GM19324 (cell line): ENCODE data around the gene BPTF.
"Not testable (repeated sequence)": the region's sequence is repeated elsewhere in the genome, so short reads cannot be mapped to it uniquely, and the experiment has no call there.

Experiments
- ATAC-seq: cut with Tn5 transposase; IDR thresholded peaks from one replicate; pipeline ENCODE4 v1.9.1; 2021; ENCODE audit warnings: mild to moderate bottlenecking, moderate library complexity; ENCODE audit not compliant: unreplicated experiment, low FRiP score

The BPTF gene, protein sequence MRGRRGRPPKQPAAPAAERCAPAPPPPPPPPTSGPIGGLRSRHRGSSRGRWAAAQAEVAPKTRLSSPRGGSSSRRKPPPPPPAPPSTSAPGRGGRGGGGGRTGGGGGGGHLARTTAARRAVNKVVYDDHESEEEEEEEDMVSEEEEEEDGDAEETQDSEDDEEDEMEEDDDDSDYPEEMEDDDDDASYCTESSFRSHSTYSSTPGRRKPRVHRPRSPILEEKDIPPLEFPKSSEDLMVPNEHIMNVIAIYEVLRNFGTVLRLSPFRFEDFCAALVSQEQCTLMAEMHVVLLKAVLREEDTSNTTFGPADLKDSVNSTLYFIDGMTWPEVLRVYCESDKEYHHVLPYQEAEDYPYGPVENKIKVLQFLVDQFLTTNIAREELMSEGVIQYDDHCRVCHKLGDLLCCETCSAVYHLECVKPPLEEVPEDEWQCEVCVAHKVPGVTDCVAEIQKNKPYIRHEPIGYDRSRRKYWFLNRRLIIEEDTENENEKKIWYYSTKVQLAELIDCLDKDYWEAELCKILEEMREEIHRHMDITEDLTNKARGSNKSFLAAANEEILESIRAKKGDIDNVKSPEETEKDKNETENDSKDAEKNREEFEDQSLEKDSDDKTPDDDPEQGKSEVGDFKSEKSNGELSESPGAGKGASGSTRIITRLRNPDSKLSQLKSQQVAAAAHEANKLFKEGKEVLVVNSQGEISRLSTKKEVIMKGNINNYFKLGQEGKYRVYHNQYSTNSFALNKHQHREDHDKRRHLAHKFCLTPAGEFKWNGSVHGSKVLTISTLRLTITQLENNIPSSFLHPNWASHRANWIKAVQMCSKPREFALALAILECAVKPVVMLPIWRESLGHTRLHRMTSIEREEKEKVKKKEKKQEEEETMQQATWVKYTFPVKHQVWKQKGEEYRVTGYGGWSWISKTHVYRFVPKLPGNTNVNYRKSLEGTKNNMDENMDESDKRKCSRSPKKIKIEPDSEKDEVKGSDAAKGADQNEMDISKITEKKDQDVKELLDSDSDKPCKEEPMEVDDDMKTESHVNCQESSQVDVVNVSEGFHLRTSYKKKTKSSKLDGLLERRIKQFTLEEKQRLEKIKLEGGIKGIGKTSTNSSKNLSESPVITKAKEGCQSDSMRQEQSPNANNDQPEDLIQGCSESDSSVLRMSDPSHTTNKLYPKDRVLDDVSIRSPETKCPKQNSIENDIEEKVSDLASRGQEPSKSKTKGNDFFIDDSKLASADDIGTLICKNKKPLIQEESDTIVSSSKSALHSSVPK (N-terminal part only)

DNA sequence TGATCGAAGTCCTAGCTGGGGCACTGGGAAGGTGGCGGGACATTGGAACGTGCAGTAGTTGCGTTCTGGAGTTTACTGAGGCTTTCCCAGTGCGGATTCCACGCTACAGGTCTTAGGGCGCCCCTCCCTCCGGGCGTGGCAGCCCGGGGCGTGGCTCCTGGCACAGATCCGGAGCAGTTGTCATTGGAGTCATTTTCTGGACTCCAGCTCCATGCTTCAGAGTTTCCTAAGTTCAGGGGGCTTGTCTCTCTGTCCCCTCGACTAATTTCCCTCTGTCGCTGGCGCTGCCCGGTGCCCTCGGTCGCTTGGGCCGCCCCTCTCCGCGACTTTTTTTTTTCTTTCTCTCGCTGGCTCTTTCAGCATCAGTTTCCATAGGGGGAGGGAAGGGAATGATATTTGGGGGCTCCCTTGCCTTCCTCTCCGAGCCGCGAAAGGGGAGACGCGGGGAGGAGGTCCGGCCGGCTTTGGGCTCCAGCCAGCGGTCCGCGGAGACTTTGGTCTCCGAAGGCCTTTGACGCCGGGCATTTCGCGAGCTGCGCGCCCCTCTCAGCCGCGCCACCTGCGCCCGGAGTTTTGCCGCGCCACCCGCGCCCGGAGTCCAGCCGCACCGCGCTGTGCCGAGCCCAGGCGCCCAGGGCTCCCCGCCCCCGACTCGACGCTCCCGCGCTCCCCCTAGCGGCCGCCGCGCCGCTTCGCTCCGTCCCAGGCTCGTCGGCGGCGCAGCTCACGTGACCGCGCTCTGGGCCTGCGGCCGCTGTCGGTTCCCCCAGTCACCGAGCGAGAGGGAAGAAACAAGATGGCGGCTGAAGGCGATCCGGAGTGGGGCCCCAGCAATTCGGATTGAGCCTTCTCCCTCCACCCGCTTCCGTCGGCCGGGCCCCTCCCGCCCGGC is at the start of gene BPTF:
Gene BPTF (plus strand): TSS at position 769 of the 892 bp plus-strand sequence. CDS start 222 bp downstream, outside the sequence.
- ATAC-seq = peak; percentile 94

DNA sequence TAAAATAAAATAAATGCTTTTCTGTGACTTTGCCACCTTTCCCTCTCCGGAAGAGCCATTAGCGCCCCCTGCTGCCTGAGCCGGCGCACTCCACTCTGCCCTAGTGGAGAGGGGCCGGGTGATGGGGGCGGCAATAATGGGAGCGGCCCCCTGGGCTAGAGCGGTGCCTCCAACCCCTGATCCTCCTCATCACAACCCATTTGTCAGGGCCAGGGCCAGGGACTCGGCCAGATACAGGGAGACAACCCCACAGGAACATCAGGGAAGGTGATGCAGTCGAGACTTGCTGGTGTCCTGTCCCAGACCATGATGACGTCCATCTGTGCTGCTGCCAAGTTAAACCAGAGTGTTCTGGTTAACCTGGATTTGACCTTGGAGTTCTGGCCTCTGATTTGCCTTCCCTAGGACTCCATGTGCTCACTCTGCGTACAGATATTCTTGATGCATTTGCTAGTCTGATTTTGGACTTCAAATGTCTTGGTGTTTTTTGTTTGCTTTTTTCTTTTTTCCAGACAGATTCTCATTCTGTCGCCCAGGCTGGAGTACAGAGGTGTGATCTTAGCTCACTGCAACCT is 46.1 kb upstream of the BPTF start:
- ATAC-seq = no peak

DNA sequence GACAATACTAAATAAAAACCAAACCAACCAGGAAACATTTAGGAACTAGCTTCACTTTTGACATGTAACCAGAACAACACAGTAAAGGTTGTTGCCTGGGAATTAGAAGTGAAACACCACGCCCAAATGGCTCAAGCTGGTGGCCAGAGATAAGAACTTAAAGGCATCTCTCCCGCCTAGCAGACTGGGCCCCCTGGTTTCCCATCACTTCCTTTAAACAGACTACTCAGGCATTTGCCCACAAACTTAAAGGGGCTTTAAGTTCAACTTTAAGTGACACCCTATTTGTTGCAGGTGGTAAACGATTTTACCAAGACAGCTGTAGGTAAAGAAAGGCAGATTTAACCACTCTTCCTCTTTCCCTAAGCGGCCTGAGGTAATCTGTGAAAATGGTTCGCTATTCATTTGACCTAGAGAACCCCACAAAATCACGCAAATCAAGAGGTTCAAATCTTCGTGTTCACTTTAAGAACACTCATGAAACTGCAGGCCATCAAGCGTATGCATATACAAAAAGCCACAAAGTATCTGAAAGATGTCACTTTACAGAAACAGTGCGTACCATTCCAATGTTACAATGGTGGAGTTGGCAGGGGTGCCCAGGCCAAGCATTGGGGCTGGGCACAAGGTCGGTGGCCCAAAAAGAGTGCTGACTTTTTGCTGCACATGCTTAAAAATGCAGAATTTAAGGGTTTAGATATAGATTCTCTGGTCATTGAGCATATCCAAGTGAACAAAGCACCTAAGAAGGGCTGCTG is 40.8 kb upstream of the BPTF start:
- ATAC-seq = no peak

DNA sequence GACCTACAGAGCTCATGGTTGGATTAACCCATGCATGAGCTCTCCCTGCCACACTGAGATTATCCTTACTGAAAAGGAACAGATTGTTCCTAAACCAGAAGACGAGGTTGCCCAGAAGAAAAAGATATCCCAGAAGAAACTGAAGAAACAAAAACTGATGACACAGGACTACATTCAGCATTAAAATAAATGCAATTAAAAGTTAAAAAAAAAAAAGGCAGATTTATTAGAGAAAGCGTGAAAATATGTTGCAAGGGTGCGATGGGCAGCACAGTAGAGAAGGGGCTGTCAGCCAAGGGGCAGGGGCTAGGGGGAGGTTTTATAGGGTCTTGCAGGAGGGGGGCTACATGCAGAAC is 40.2 kb upstream of the BPTF start:
- no peak for ATAC-seq

DNA sequence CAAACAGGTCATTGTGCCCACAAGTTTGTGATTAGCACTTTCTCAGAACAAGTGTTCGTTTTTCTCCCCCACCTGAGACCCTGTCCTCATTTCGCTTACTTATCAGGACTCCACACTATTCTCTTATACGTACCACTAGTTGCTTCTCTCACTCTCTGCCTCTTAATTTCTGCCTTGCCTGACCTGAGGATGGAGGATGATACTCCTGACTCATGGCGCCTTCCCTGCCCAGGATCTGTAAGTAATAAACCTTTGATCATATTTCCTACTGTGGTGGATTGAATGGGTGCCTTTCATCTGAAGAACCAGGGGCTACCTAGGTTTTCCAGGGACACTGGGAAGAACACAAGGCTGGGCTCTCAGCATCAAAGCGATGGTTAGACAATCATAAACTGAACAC is 39.8 kb upstream of the BPTF start:
- ATAC-seq = no peak

DNA sequence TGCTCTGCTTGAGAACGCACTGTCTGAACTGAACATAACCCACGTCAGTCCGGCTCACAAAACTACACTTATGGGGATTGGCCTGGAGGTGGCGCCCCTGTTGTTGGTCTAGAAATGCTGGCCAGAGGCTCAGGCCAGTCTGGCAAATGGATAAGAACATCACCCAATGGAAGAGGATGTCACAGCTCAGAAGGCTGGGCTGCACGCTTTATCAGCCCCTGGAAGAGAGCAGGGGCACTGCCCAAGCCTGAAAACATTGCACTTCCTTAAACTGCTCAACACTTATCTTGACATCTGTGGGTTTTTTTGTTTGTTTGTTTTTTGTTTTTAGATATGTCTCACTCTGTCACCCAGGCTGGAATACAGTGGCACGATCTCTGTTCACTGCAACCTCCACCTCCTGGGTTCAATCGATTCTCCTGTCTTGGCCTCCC is 24.8 kb upstream of the BPTF start:
- no peak for ATAC-seq

DNA sequence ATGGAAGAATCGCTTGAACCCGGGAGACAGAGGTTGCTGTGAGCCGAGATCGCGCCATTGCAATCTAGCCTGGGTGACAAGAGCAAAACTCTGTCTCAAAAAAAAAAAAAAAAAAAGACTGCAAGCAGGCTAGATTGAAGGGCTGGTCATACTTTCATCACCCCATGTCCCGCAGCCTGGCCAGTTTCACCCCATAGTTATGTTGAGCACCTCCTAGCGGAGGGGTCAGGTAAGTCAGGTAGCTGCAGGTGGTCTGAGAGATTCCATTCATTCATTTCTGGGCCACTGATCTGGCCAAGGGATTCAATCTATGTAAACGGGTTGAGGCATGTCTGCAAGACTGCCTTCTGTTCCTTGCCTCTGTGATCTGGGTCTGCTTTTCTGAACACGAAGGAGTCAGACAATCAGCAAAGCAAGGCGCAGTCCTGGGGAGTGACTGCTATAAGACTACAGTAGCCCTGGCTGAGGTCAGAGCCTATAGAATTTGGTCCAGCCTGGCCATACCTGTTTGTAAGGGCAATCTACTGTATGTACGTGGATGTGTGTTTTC is 23.6 kb upstream of the BPTF start:
- ATAC-seq = no peak

DNA sequence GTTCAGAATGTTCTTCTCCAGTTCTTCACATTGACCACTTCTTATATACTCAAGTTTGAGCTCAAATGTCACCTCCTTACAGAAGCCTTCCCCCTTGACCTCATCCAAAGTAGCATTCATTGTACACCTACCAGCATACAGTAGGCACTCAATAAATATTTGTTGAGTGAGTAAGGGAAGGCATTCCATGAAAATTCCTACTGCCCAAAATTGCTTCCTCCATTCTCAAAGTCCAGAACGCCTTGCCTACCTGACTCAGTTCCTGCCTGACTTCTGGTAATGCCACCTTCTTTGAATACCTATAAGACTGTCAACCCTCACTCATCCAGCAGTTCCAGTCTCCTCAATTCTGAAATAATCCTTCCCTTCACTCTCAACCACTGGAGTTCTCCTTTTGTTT is 14.8 kb upstream of the BPTF start:
- no peak for ATAC-seq

DNA sequence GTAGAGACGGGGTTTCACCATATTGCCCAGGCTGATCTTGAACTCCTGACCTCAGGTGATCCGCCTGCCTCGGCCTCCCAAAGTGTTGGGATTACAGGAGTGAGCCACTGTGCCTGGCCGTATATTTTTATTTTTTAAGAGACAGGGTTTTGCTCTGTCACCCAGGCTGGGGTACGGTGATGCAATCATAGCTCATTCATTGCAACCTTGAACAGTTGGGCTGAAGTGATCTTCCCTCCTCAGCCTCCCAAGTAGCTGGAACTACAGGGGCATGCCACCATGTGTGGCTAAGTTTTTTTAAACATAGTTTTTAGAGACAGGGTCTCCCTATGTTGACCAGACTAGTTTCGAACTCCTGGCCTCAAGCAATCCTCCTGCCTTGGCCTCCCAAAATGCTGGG is 12.9 kb upstream of the BPTF start:
- not testable (repeated sequence) for ATAC-seq

DNA sequence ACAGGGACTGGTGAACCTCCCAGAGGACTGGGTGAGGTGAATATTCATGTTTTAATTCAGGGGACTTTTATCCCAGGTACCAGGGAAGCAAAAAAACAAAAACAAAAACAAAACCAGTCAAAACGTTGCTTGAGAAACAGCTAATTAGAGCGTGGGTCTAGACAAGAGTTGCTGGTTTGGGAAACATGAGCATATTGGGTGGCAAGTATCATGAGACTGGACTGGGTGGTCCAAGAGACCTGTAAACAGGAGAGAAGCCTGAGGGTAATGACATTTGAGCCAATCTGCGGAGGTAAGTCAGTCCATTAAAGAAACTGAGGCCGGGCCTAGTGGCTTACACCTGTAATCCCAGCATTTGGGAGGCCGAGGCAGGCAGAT is 11.5 kb upstream of the BPTF start:
- no peak for ATAC-seq

DNA sequence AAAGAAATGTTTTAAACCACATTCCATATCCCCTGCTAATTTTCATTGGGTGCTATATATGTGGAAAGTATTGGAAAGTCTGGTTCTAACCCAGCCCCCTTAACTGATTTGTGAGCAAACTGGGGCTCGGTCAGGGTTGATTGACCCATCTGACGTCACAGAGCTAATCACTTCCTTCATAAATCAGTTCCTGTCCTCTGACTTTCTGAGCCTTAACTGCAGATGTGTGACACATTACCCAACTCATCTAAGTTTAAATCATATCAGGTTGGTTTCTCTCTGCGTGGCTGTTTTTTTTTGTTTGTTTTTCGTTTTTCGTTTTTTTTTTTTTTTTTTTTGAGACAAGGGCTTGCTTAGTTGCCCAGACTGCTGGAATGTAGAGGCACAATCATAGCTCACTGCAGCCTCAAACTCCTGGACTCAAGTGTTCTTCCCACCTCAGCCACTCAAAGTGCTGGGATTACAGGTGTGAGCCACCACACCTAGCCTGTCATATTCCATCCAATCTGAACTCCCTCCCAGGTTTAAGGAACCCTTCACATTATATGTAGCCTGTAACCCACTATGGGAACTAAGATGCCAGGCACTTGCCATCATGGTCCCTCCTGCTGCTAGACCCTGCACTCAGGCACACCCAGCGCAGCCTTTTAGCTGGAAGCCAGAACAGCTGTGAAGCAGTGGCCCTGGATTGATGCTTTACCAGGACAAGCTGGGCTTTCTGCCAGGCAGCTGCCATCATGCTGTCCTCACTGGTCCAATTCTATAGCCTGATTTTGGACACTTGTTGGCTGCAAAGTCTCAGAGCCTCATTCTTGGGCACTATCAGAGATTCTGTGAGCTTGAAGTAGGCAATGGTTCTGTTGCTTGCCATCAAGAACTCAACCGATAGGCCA is 6.9 kb upstream of the BPTF start:
- no peak for ATAC-seq

DNA sequence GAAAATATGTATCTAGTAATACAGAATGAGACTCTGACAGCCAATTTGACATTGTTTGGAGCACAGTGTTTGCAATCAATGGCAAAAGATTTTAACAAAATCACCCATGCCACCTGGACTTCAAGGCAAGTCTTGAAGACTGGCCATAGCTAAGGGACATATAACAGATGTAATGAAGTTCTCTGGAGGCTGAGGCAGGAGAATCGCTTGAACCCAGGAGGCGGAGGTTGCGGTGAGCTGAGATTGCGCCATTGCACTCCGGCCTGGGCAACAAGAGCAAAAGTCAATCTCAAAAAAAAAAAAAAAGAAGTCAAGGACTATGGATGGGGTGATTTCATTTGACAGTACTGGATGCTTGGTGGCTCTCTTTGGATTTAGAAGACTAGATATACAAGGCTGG is 5.6 kb upstream of the BPTF start:
- ATAC-seq = no peak

DNA sequence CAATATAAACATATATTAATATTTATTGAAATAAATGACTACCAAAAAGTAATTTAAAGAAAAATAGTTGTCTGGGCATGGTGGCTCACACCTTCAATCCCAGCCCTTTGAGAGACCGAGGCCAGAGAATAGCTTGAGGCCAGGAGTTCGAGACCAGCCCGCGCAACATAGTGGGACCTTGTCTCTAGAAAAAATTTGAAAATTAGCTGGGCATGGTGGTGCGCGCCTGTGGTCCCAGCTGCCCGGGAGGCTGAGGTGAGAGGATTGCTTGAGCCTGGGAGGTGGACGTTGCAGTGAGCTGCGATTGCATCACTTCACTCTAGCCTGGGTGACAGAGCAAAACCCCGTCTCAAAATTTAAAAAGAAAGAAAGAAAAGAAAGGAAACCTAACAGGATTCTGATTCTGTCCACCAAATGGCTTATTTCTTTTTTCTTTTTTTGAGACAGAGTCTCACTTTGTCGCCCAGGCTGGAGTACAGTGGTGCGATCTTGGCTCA is 3.4 kb upstream of the BPTF start:
- no peak for ATAC-seq

DNA sequence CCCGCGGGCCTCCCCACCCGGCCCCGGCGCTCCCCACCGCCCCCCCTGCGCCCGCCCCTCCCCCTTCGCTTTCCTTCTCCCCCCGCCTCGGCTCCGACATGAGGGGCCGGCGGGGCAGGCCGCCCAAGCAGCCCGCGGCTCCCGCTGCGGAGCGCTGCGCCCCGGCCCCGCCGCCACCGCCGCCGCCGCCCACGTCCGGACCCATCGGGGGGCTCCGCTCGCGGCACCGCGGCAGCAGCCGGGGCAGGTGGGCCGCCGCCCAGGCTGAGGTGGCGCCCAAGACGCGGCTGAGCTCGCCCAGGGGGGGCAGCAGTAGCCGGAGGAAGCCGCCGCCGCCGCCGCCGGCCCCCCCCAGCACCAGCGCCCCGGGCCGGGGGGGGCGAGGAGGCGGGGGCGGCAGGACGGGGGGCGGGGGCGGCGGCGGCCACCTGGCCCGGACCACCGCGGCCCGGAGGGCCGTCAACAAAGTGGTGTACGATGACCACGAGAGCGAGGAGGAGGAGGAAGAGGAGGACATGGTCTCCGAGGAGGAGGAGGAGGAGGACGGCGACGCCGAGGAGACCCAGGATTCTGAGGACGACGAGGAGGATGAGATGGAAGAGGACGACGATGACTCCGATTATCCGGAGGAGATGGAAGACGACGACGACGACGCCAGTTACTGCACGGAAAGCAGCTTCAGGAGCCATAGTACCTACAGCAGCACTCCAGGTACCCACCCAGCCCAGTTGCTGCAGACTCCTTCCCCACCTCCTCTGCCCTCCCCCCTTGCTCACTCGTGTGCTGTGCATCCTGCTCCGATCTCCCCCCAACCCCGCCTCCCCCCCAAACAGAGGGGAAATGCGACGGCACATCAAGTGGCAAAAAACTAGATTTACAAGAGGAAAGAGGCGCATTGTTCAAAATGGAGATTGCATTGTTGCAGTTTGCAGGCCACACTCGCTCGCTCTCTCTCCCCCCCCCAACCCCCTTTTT is 611 bp downstream of the BPTF start:
- ATAC-seq = peak; percentile 53

DNA sequence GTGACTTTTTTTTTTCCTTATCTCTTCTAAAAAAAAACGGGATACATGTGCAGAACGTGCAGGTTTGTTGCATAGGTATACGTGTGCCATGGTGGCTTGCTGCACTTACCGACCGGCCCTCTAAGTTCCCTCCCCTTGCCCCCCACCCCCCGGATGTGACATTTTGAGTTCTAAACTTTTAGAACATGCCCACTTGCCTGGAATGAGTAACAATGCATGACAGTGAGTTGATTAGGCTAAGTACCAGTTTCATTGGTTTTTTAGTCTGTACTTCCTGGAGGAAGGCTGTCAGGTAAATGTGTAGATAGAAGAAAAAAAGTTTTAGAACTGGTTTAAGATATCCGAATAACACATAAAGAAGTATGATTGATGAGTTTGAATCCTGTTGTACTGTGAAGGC is 4.0 kb downstream of the BPTF start:
- ATAC-seq = no peak

DNA sequence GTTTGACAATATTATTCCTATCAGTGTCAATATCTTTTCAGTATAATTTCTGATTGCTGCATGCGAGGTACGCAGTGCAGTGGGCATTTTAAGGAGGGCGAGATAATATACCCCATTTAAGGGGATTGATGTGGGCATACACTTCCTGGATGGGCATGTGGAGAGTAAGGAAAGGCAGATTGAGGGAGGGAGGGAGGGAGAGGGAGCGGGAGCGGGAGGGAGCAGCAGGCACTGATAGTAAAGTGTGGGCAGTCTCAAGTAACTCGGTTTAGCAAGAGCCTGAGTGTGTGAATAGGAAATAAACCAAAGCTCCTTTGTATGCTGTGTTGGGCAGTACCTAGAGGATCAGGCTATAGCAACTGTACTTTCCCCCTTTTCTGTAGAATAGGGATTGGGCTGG is 5.1 kb downstream of the BPTF start:
- no peak for ATAC-seq
